Measurements from ENCODE around the gene AIFM2.
"Not testable (repeated sequence)": the region's sequence is repeated elsewhere in the genome, so short reads cannot be mapped to it uniquely, and the experiment has no call there.

AIFM2 gene

GRCh38 chr10:70085975-70086613 is 46.5 kb downstream of the AIFM2 start:
- Histone ChIP-seq H3K9me3 (ENCODE audit: low read length) (no peaks in the 10 kb centered on the region), H3K27me3 (ENCODE audit: control insufficient read depth in 1 of 2, insufficient read depth in 2 of 2, low read length in 2 of 2) (no peaks in the 10 kb centered on the region), H3K36me3 (ENCODE audit: insufficient read depth, low read length) (peaks cover 4% of the 10 kb centered on the region), H3K27ac (ENCODE audit: low read depth, low read length) (no peak overlapping the region), H3K4me1 (ENCODE audit: insufficient read depth, low read length) (no peaks in the 10 kb centered on the region), H3K9ac (ENCODE audit: low read length) (no peak overlapping the region), H3K4me3 (ENCODE audit: low read depth in 1 of 2, low read length in 2 of 2) (no peak overlapping the region)

- H3K36me3 ChIP-seq (ENCODE audit: insufficient read depth, low read length) = no peaks in the 10 kb centered on the region
- H3K27ac ChIP-seq (ENCODE audit: low read depth, low read length) = no peak overlapping the region
- H3K9ac ChIP-seq (ENCODE audit: low read length) = no peak overlapping the region
These were observed 48.4 kb downstream of the AIFM2 start for GRCh38 chr10:70084189-70084588.

GRCh38 chr10:70080789-70081188 is 51.8 kb downstream of the AIFM2 start:
- H3K27me3 ChIP-seq (ENCODE audit: control insufficient read depth in 1 of 2, insufficient read depth in 2 of 2, low read length in 2 of 2); H3K4me1 ChIP-seq (ENCODE audit: insufficient read depth, low read length); H3K27ac ChIP-seq (ENCODE audit: low read depth, low read length); H3K9me3 ChIP-seq (ENCODE audit: low read length); H3K9ac ChIP-seq (ENCODE audit: low read length); H3K36me3 ChIP-seq (ENCODE audit: insufficient read depth, low read length); H3K4me3 ChIP-seq (ENCODE audit: low read depth in 1 of 2, low read length in 2 of 2): not testable (repeated sequence)

More at GRCh38 chr10:70084189-70084588, 48.4 kb downstream of the AIFM2 start:
- no peak overlapping the region for H3K4me3 ChIP-seq (ENCODE audit: low read depth in 1 of 2, low read length in 2 of 2)
- H3K4me1 ChIP-seq (ENCODE audit: insufficient read depth, low read length) = no peaks in the 10 kb centered on the region
- H3K9me3 ChIP-seq (ENCODE audit: low read length) = no peaks in the 10 kb centered on the region
- H3K27me3 ChIP-seq (ENCODE audit: control insufficient read depth in 1 of 2, insufficient read depth in 2 of 2, low read length in 2 of 2) = no peaks in the 10 kb centered on the region

- Histone ChIP-seq H3K27me3 (ENCODE audit: control insufficient read depth in 1 of 2, insufficient read depth in 2 of 2, low read length in 2 of 2) (no peaks in the 10 kb centered on the region), H3K27ac (ENCODE audit: low read depth, low read length) (no peak overlapping the region), H3K36me3 (ENCODE audit: insufficient read depth, low read length) (no peaks in the 10 kb centered on the region), H3K9me3 (ENCODE audit: low read length) (no peaks in the 10 kb centered on the region), H3K4me1 (ENCODE audit: insufficient read depth, low read length) (no peaks in the 10 kb centered on the region), H3K4me3 (ENCODE audit: low read depth in 1 of 2, low read length in 2 of 2) (no peak overlapping the region), H3K9ac (ENCODE audit: low read length) (no peak overlapping the region)
These were observed 53.7 kb downstream of the AIFM2 start for GRCh38 chr10:70078937-70079336.

- Histone ChIP-seq H3K4me1 (ENCODE audit: insufficient read depth, low read length) (no peaks in the 10 kb centered on the region), H3K36me3 (ENCODE audit: insufficient read depth, low read length) (no peaks in the 10 kb centered on the region), H3K4me3 (ENCODE audit: low read depth in 1 of 2, low read length in 2 of 2) (no peak overlapping the region), H3K27ac (ENCODE audit: low read depth, low read length) (no peak overlapping the region), H3K27me3 (ENCODE audit: control insufficient read depth in 1 of 2, insufficient read depth in 2 of 2, low read length in 2 of 2) (no peaks in the 10 kb centered on the region), H3K9me3 (ENCODE audit: low read length) (no peaks in the 10 kb centered on the region), H3K9ac (ENCODE audit: low read length) (no peak overlapping the region)
These were observed 54.3 kb downstream of the AIFM2 start for GRCh38 chr10:70078329-70078728.

GRCh38 chr10:70074971-70075370 is 57.7 kb downstream of the AIFM2 start:
- Histone ChIP-seq H3K4me3 (ENCODE audit: low read depth in 1 of 2, low read length in 2 of 2) (no peak overlapping the region), H3K9me3 (ENCODE audit: low read length) (no peaks in the 10 kb centered on the region), H3K9ac (ENCODE audit: low read length) (no peak overlapping the region), H3K27me3 (ENCODE audit: control insufficient read depth in 1 of 2, insufficient read depth in 2 of 2, low read length in 2 of 2) (no peaks in the 10 kb centered on the region), H3K27ac (ENCODE audit: low read depth, low read length) (no peak overlapping the region), H3K4me1 (ENCODE audit: insufficient read depth, low read length) (no peaks in the 10 kb centered on the region), H3K36me3 (ENCODE audit: insufficient read depth, low read length) (no peaks in the 10 kb centered on the region)

- no peak overlapping the region for H3K4me3 ChIP-seq (ENCODE audit: low read depth in 1 of 2, low read length in 2 of 2)
- no peaks in the 10 kb centered on the region for H3K9me3 ChIP-seq (ENCODE audit: low read length)
- H3K27ac ChIP-seq (ENCODE audit: low read depth, low read length) = no peak overlapping the region
- H3K4me1 ChIP-seq (ENCODE audit: insufficient read depth, low read length) = no peaks in the 10 kb centered on the region
- no peak overlapping the region for H3K9ac ChIP-seq (ENCODE audit: low read length)
- H3K27me3 ChIP-seq (ENCODE audit: control insufficient read depth in 1 of 2, insufficient read depth in 2 of 2, low read length in 2 of 2) = no peaks in the 10 kb centered on the region
- no peaks in the 10 kb centered on the region for H3K36me3 ChIP-seq (ENCODE audit: insufficient read depth, low read length)
These were observed 58.5 kb downstream of the AIFM2 start for GRCh38 chr10:70074165-70074564.

- no peak overlapping the region for H3K9ac ChIP-seq (ENCODE audit: low read length)
- H3K27ac ChIP-seq (ENCODE audit: low read depth, low read length) = no peak overlapping the region
- H3K9me3 ChIP-seq (ENCODE audit: low read length) = no peaks in the 10 kb centered on the region
- H3K27me3 ChIP-seq (ENCODE audit: control insufficient read depth in 1 of 2, insufficient read depth in 2 of 2, low read length in 2 of 2) = no peaks in the 10 kb centered on the region
- H3K4me1 ChIP-seq (ENCODE audit: insufficient read depth, low read length) = no peaks in the 10 kb centered on the region
- no peaks in the 10 kb centered on the region for H3K36me3 ChIP-seq (ENCODE audit: insufficient read depth, low read length)
- H3K4me3 ChIP-seq (ENCODE audit: low read depth in 1 of 2, low read length in 2 of 2) = no peak overlapping the region
These were observed 61.8 kb downstream of the AIFM2 start for GRCh38 chr10:70070834-70071233.

- H3K4me1 ChIP-seq (ENCODE audit: insufficient read depth, low read length) = no peaks in the 10 kb centered on the region
- H3K27me3 ChIP-seq (ENCODE audit: control insufficient read depth in 1 of 2, insufficient read depth in 2 of 2, low read length in 2 of 2) = no peaks in the 10 kb centered on the region
- H3K36me3 ChIP-seq (ENCODE audit: insufficient read depth, low read length) = no peaks in the 10 kb centered on the region
- H3K9me3 ChIP-seq (ENCODE audit: low read length) = no peaks in the 10 kb centered on the region
- no peak overlapping the region for H3K9ac ChIP-seq (ENCODE audit: low read length)
- H3K27ac ChIP-seq (ENCODE audit: low read depth, low read length) = no peak overlapping the region
- H3K4me3 ChIP-seq (ENCODE audit: low read depth in 1 of 2, low read length in 2 of 2) = no peak overlapping the region
These were observed 63.3 kb downstream of the AIFM2 start for GRCh38 chr10:70069346-70069745.

GRCh38 chr10:70068925-70069324 is 63.7 kb downstream of the AIFM2 start:
- no peak overlapping the region for H3K9ac ChIP-seq (ENCODE audit: low read length)
- no peaks in the 10 kb centered on the region for H3K36me3 ChIP-seq (ENCODE audit: insufficient read depth, low read length)
- no peak overlapping the region for H3K27ac ChIP-seq (ENCODE audit: low read depth, low read length)
- no peaks in the 10 kb centered on the region for H3K9me3 ChIP-seq (ENCODE audit: low read length)
- no peak overlapping the region for H3K4me3 ChIP-seq (ENCODE audit: low read depth in 1 of 2, low read length in 2 of 2)
- H3K4me1 ChIP-seq (ENCODE audit: insufficient read depth, low read length) = no peaks in the 10 kb centered on the region
- no peaks in the 10 kb centered on the region for H3K27me3 ChIP-seq (ENCODE audit: control insufficient read depth in 1 of 2, insufficient read depth in 2 of 2, low read length in 2 of 2)

GRCh38 chr10:70067586-70067985 is 65.0 kb downstream of the AIFM2 start:
- Histone ChIP-seq H3K4me3 (ENCODE audit: low read depth in 1 of 2, low read length in 2 of 2) (no peak overlapping the region), H3K9me3 (ENCODE audit: low read length) (no peaks in the 10 kb centered on the region), H3K36me3 (ENCODE audit: insufficient read depth, low read length) (no peaks in the 10 kb centered on the region), H3K27ac (ENCODE audit: low read depth, low read length) (no peak overlapping the region), H3K9ac (ENCODE audit: low read length) (no peak overlapping the region), H3K27me3 (ENCODE audit: control insufficient read depth in 1 of 2, insufficient read depth in 2 of 2, low read length in 2 of 2) (no peaks in the 10 kb centered on the region), H3K4me1 (ENCODE audit: insufficient read depth, low read length) (no peaks in the 10 kb centered on the region)

- Histone ChIP-seq H3K4me3 (ENCODE audit: low read depth in 1 of 2, low read length in 2 of 2) (no peak overlapping the region), H3K4me1 (ENCODE audit: insufficient read depth, low read length) (no peaks in the 10 kb centered on the region), H3K27me3 (ENCODE audit: control insufficient read depth in 1 of 2, insufficient read depth in 2 of 2, low read length in 2 of 2) (no peaks in the 10 kb centered on the region), H3K36me3 (ENCODE audit: insufficient read depth, low read length) (no peaks in the 10 kb centered on the region), H3K27ac (ENCODE audit: low read depth, low read length) (no peak overlapping the region), H3K9me3 (ENCODE audit: low read length) (no peaks in the 10 kb centered on the region), H3K9ac (ENCODE audit: low read length) (no peak overlapping the region)
These were observed 66.4 kb downstream of the AIFM2 start for GRCh38 chr10:70066190-70066589.

Measured in muscle layer of colon (tissue), 2 donors.